SH-SY5Y (cell line): Measurements from ENCODE around the gene MAN1B1.

ENCODE experiments used
- GATA2 ChIP-seq: IDR thresholded peaks from 2 replicates; pipeline ENCODE4 v1.6.1; 2011; ENCODE audit warnings: mild to moderate bottlenecking, low read depth, low read length
- GATA3 ChIP-seq: IDR thresholded peaks from 2 replicates; pipeline ENCODE4 v1.6.1; 2011; ENCODE audit warnings: low read depth, mild to moderate bottlenecking, low read length, moderate library complexity

DNA sequence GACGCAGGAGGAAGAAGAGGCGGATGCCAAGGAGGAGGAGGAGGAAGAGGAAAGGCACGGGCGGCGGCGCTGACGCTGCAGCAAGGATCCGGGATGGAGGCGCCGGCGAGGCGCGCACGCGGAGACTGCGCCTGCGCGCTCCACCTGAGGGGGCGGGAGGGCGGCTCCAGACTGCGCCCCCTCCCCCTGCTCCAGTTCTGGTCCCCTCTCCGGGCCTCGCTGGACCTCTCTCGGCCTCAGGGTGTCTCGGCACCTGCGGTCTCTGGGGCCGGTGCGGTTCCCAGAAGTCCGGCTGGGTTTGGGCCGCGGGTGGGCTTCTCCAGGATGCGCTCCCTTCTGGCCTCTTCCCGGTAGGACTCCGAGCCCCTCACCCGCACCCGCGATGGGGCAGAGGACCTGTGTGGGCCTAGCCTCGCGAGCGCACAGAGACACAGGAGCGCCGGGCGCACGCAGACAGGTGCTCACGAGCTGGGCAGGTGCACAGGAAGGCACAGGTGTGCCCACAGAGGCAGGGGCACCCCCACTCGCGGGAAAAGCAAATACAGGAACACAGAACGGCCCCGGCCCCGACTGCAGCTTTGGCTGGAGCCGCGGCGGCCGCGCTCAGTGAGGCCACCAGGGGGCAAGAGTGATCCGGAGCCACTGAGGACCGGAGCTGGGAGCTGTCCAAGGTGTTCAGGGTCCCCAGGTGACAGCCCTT, 40.5 kb upstream of the MAN1B1 start, which contains the start of gene NPDC1:
- TF ChIP-seq GATA2, result no peak
- TF ChIP-seq GATA3, result no peak
